K562 (cell line): ENCODE results near the gene CCDC136. TPM values are rescaled to one million over a fixed set of nuclear protein-coding genes. Genes with fewer than 3 reads are reported as not detected.
A peak's percentile ranks its signal among the peaks of the same experiment; 100 is the strongest.

Source experiments
- ATAC-seq: fragments of 200-7000 bp; cut with Tn5 transposase; 3 replicates; pipeline ENCODE4 v1.9.1; 2020; ENCODE audit warnings: moderate library complexity
- BruUV-seq: library from RNA; stranded (reverse); fragments of 400-500 nt; replicated peaks from 2 replicates; lab custom pipeline; 2021; lab: Mats Ljungman, UMichigan
- CTCF ChIA-PET: fragments of 300-600 bp; formaldehyde crosslinking; extraction: SDS; loops from one replicate; lab custom pipeline; 2021; ENCODE audit warnings: low intra/inter-chr PET ratio; lab: Yijun Ruan, JAX
- POLR2A ChIA-PET: fragments of 300-600, 350-650 bp; sonication (Branson Sonifier 250); formaldehyde crosslinking; extraction: SDS; loops from one replicate; lab custom pipeline; 2021; ENCODE audit warnings: antibody characterized with exemption, inconsistent platforms; lab: Yijun Ruan, JAX
- DNase-seq, 4 experiments: peaks; one replicate each; pipeline versions ENCODE4 v3.0.0 to v3.0.0-alpha.2; 2011 to 2018; ENCODE audit warnings: low spot score in 3 of 4, mixed read lengths in 3 of 4; ENCODE audit errors: extremely low read depth in 1 of 4
- FAIRE-seq: peaks from 2 replicates; lab custom pipeline; 2011; peaks lifted over from hg19 to GRCh38; lab: Jason Lieb, UNC
- H2AFZ ChIP-seq: 2 replicates; pipeline ENCODE4 v1.6.0; 2011; ENCODE audit warnings: low read depth, low read length, control low read depth, inconsistent platforms
- H3K27ac ChIP-seq: fragments of 200-600 bp; 3 replicates; pipeline ENCODE4 v1.8.0; 2011; ENCODE audit warnings: low read depth, mild to moderate bottlenecking, control low read depth, inconsistent platforms, low read length, moderate library complexity, mixed read lengths; ENCODE audit errors: extremely low read depth
- H3K27me3 ChIP-seq, 2 experiments: fragments of 300-600 bp in 1 of 2; 2 replicates in 1 of 2; 3 replicates in 1 of 2; pipeline versions ENCODE4 v1.6.0 to v1.8.0; 2011; ENCODE audit warnings: inconsistent platforms in 2 of 2, low read length in 2 of 2, mild to moderate bottlenecking in 1 of 2, mixed read lengths in 1 of 2, moderate library complexity in 1 of 2; ENCODE audit not compliant: control insufficient read depth in 2 of 2, insufficient read depth in 2 of 2
- H3K36me3 ChIP-seq: fragments of 300-600 bp; 3 replicates; pipeline ENCODE4 v1.8.0; 2011; ENCODE audit warnings: mild to moderate bottlenecking, low read length, inconsistent platforms; ENCODE audit not compliant: control insufficient read depth, insufficient read depth
- H3K4me1 ChIP-seq, 2 experiments: fragments of 200-600 bp in 1 of 2; replicated peaks in 1 of 2; 2 replicates in 1 of 2; 3 replicates in 1 of 2; pipeline versions ENCODE4 v1.5.1 to v1.8.0; 2011; ENCODE audit warnings: inconsistent platforms in 2 of 2, low read length in 2 of 2, mild to moderate bottlenecking in 1 of 2, mixed read lengths in 1 of 2, moderate library complexity in 1 of 2; ENCODE audit not compliant: control insufficient read depth in 2 of 2, insufficient read depth in 2 of 2
- H3K4me2 ChIP-seq: 2 replicates; pipeline ENCODE4 v1.6.1; 2011; ENCODE audit warnings: low read length, control low read depth, inconsistent platforms, mixed read lengths; ENCODE audit not compliant: insufficient read depth
- H3K4me3 ChIP-seq: fragments of 200-600 bp; sonication (generic), shearing (Covaris generic); 2 replicates; pipeline ENCODE4 v1.5.1; 2016; ENCODE audit warnings: control low read depth, inconsistent platforms
- H3K79me2 ChIP-seq: fragments of 200-600 bp; 3 replicates; pipeline ENCODE4 v1.8.0; 2011; ENCODE audit warnings: low read length, inconsistent platforms; ENCODE audit not compliant: control insufficient read depth, insufficient read depth
- H3K9ac ChIP-seq, 2 experiments: 2 replicates each; pipeline versions ENCODE4 v1.6.0 to v1.6.1; 2011; ENCODE audit warnings: low read depth in 2 of 2, low read length in 2 of 2, control low read depth in 1 of 2, inconsistent platforms in 1 of 2, mild to moderate bottlenecking in 1 of 2, mixed read lengths in 1 of 2; ENCODE audit not compliant: insufficient read depth in 1 of 2
- H3K9me1 ChIP-seq: one replicate; pipeline ENCODE4 v1.6.0; 2011; ENCODE audit warnings: inconsistent platforms, mild to moderate bottlenecking, low read length, moderate library complexity; ENCODE audit not compliant: control insufficient read depth, insufficient read depth
- H3K9me3 ChIP-seq: replicated peaks from 2 replicates; pipeline ENCODE4 v1.5.1; 2011; ENCODE audit warnings: low read depth, low read length, inconsistent platforms; ENCODE audit not compliant: control insufficient read depth, insufficient read depth
- H4K20me1 ChIP-seq: replicated peaks from 2 replicates; pipeline ENCODE4 v1.6.1; 2011; ENCODE audit warnings: low read length, inconsistent platforms, mixed read lengths; ENCODE audit not compliant: control insufficient read depth, insufficient read depth
- BRCA1 ChIP-seq, 2 experiments: fragments of 450-650 bp in 1 of 2; sonication (generic) in 1 of 2; formaldehyde crosslinking in 1 of 2; IDR thresholded peaks; 2 replicates each; pipeline versions ENCODE4 v1.5.0 to v1.6.1; 2017 to 2020; ENCODE audit warnings: mild to moderate bottlenecking in 1 of 2, missing genetic modification reagents in 1 of 2
- CBX3 ChIP-seq, 2 experiments: IDR thresholded peaks; 1 replicate in 1 of 2; 2 replicates in 1 of 2; pipeline ENCODE4 v1.6.1; 2012; ENCODE audit warnings: inconsistent platforms in 2 of 2, low read length in 2 of 2, borderline replicate concordance in 1 of 2, control low read depth in 1 of 2
- CREB3L1 ChIP-seq: fragments of 450-650 bp; IDR thresholded peaks from 2 replicates; pipeline ENCODE4 v1.6.1; 2014; ENCODE audit warnings: low read depth, mild to moderate bottlenecking, moderate library complexity, borderline replicate concordance
- EHMT2 ChIP-seq: fragments of 450-650 bp; IDR thresholded peaks from 2 replicates; pipeline ENCODE4 v1.6.1; 2018; ENCODE audit warnings: antibody characterized with exemption
- ELF4 ChIP-seq: fragments of 450-650 bp; formaldehyde crosslinking; IDR thresholded peaks from 2 replicates; pipeline ENCODE4 v1.4.0; 2022; ENCODE audit warnings: missing genetic modification characterization
- HDAC1 ChIP-seq, 2 experiments: fragments of 450-650 bp; IDR thresholded peaks; 2 replicates each; pipeline ENCODE4 v1.6.1; 2016 to 2017; ENCODE audit warnings: inconsistent platforms in 1 of 2, mild to moderate bottlenecking in 1 of 2, moderate library complexity in 1 of 2
- HDAC2 ChIP-seq: fragments of 450-650 bp; IDR thresholded peaks from 2 replicates; pipeline ENCODE4 v1.6.1; 2016; ENCODE audit warnings: mild to moderate bottlenecking
- HDAC6 ChIP-seq: IDR thresholded peaks from 2 replicates; pipeline ENCODE4 v1.6.1; 2012; ENCODE audit warnings: low read depth, mild to moderate bottlenecking, control low read depth, inconsistent platforms, low read length, moderate library complexity
- HDGF ChIP-seq: fragments of 450-650 bp; IDR thresholded peaks from 2 replicates; pipeline ENCODE4 v1.6.1; 2016
- MAFF ChIP-seq: IDR thresholded peaks from 2 replicates; pipeline ENCODE4 v1.6.1; 2012; ENCODE audit warnings: low read length, improper control_type of control experiment
- MAFG ChIP-seq: fragments of 450-650 bp; conservative IDR thresholded peaks from 2 replicates; pipeline ENCODE4 v1.6.1; 2016; ENCODE audit warnings: missing genetic modification characterization, missing compliant biosample characterization
- MCM7 ChIP-seq, 2 experiments: fragments of 450-650 bp; IDR thresholded peaks; 2 replicates each; pipeline ENCODE4 v1.6.1; 2016 to 2018
- SIX5 ChIP-seq, 2 experiments: IDR thresholded peaks; 2 replicates each; pipeline ENCODE4 v1.6.1; 2011; ENCODE audit warnings: low read length in 2 of 2, borderline replicate concordance in 1 of 2, low read depth in 1 of 2, mild to moderate bottlenecking in 1 of 2, moderate library complexity in 1 of 2; ENCODE audit not compliant: insufficient read depth in 1 of 2
- SMARCA4 ChIP-seq: fragments of 450-650 bp; IDR thresholded peaks from 2 replicates; pipeline ENCODE4 v1.6.1; 2016
- SUPT5H ChIP-seq: fragments of 450-650 bp; IDR thresholded peaks from 2 replicates; pipeline ENCODE4 v1.6.1; 2016
- WGBS: fragments of 100-300 bp; shearing (Covaris generic); methylation state at CpG from one replicate; pipeline ENCODE4 v1.1.6; 2016; ENCODE audit warnings: low coverage, mixed read lengths; ENCODE audit not compliant: insufficient coverage; ENCODE audit errors: missing lambda C conversion rate; 5-methylcytosine and 5-hydroxymethylcytosine counted together
- in situ Hi-C: fragments of 300-500 bp; cut with MboI; formaldehyde crosslinking; loops from 4 replicates; pipeline ENCODE4 v1.15.0; 2018; ENCODE audit warnings: inconsistent platforms, mixed read lengths
- intact Hi-C: fragments of 100-400 bp; cut with micrococcal nuclease; formaldehyde crosslinking; loops from 2 replicates; pipeline ENCODE4 v1.14.2; 2022
- polyA plus RNA-seq, 8 experiments: library from polyadenylated mRNA; depleted of rRNA in 4 of 8; stranded (reverse) in 5 of 8; unstranded in 3 of 8; fragments of >200 nt; fragmentation: Nextera tagmentation in 2 of 8; fragmentation: Illumina TruSeq in 1 of 8; extraction: Ambion mirVana in 2 of 8; extraction: Trizol in 1 of 8; gene quantifications; 2 replicates each; pipeline versions ENCODE4 v1.2.1 to v1.2.3, GENCODE V29; 2011 to 2014; ENCODE audit warnings: inconsistent platforms in 1 of 8, missing spikeins in 1 of 8
- total RNA-seq, 7 experiments: library from RNA; depleted of rRNA in 6 of 7; stranded (reverse); fragments of >200 nt in 6 of 7; fragmentation: Illumina TruSeq in 2 of 7; extraction: Trizol in 2 of 7; gene quantifications; 2 replicates each; pipeline versions ENCODE4 v1.2.1 to v1.2.3, GENCODE V29; 2011 to 2021; ENCODE audit warnings: low replicate concordance in 1 of 7

Gene CCDC136
- total and polyA plus RNA-seq, 9 of the 15 experiments (the other 6 are each of a cell fraction or from before 2014, with no cell fraction given): 2.4 to 40.8 (median 26.5) TPM

GRCh38 chr7:128814499-128814898, 22.7 kb downstream of the CCDC136 start:
- Histone ChIP-seq H3K9me1 (peaks cover 6% of the 10 kb centered on the region), H3K36me3 (peaks cover 24% of the 10 kb centered on the region), H3K4me1 (peaks cover 26 to 33% of the 10 kb centered on the region in 2 experiments; a peak in 4 of 5 replicates), H4K20me1 (no peaks in the 10 kb centered on the region), H3K27ac (no peak overlapping the region), H3K79me2 (no peaks in the 10 kb centered on the region), H3K9me3 (no peaks in the 10 kb centered on the region), H3K4me2 (no peak overlapping the region), H3K27me3 (no peaks in the 10 kb centered on the region), H3K9ac (peak overlapping the region in 1 of 2 experiments; percentile 11; a peak in 2 of 4 replicates), H3K4me3 (no peak overlapping the region), H2AFZ (no peak overlapping the region)
- CTCF ChIA-PET: no interaction called here
- ATAC-seq (no peak), DNase-seq (no peak), FAIRE-seq (no peak)
- in situ Hi-C loops: no loop called here
- no peak for TF ChIP-seq HDAC6
- intact Hi-C loops: no loop called here
- POLR2A ChIA-PET: interaction anchor here (0.6 to 4.7 kb wide), 4 partner anchors 8 to 396 kb away, joined by 3 to 20 read pairs (median 6); partner anchors contain the start of gene CALU
- 79% methylated on average over 6 of the region's 6 CpGs for WGBS
- BruUV-seq: no TSS peak

DNA sequence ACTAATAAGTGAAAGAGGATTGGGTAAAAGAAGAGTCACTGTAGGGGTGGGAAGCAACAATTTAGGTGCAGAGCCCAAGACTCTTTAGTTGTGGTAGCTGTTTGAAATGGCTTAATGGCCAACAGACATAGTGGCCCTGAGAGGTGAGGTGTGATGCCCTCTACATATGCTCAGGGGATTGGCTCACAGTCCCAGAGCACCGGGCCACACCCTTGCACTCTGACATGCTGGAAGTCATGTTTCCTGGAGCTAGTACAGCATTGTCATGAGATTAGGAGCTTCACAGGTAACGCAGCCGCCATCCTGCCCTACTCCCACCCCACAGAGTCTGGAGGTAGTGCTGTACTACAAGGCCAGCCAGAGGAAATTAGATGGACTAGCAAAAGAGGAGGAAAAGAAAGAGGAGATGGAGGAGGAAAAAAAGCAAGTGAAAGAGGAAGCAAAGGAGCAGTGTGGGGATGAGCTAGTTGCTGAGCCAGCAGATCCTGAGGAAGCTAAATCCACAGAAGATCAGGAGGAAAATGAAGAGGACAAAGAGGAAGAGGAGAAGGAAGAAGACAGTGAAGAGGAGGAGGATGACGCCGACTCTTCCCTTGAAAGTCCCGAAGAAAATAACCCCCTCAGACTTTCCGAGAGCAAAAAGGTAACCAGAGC, 23.6 kb downstream of the CCDC136 start:
- Histone ChIP-seq H3K4me3 (no peak overlapping the region), H2AFZ (0 out of 2 replicates have a peak overlapping the region, but pooled peaks have one; percentile 18), H3K79me2 (no peaks in the 10 kb centered on the region), H3K27ac (no peak overlapping the region), H3K9ac (peak overlapping the region in 1 of 2 experiments; percentile 18; a peak in 1 of 4 replicates), H3K36me3 (peaks cover 15% of the 10 kb centered on the region; the same call in 2 of the 3 replicates), H3K27me3 (no peaks in the 10 kb centered on the region), H3K9me1 (peaks cover 6% of the 10 kb centered on the region), H3K4me2 (peak overlapping the region; percentile 26; the same call in 1 of the 2 replicates), H3K9me3 (no peaks in the 10 kb centered on the region), H3K4me1 (peaks cover 26 to 33% of the 10 kb centered on the region in 2 experiments; a peak in 4 of 5 replicates), H4K20me1 (no peaks in the 10 kb centered on the region)
- ATAC-seq (peak; percentile 50), FAIRE-seq (peak; percentile 19), DNase-seq (peak in 3 of 4 experiments; percentile 39 to 62 (median 50))
- WGBS: 51% methylated on average over 7 of the region's 7 CpGs
- intact Hi-C loops (no loop called here), in situ Hi-C loops (no loop called here)
- TSS peak; percentile 24 for BruUV-seq
- ChIA-PET CTCF (no interaction called here), POLR2A (interaction anchor here (0.5 to 6.8 kb wide), 5 partner anchors 7 to 182 kb away, joined by 3 to 39 read pairs (median 3); no protein-coding TSS in a partner anchor)
- TF ChIP-seq BRCA1 (IDR thresholded peaks at IDR 0.05): no peak
- TF ChIP-seq BRCA1 (CRISPR knock-in tag; IDR thresholded peaks at IDR 0.05): no peak
- no peak for TF ChIP-seq HDAC2
- 0 out of 2 replicates have a peak, but pooled peaks have one; percentile 15 for TF ChIP-seq SMARCA4
- TF ChIP-seq SUPT5H: peak; percentile 34; the same call in 1 of the 2 replicates
- TF ChIP-seq HDGF: no peak
- no peak for TF ChIP-seq MCM7 (IDR thresholded peaks at IDR 0.05)
- no peak for TF ChIP-seq SIX5 (IDR thresholded peaks at IDR 0.05; ENCODE audit: borderline replicate concordance in 1 of 2, insufficient read depth in 1 of 2, low read depth in 1 of 2, low read length in 2 of 2)
- TF ChIP-seq HDAC1 (IDR thresholded peaks at IDR 0.05): no peak
- peak; percentile 90 for TF ChIP-seq MAFF
- no peak for TF ChIP-seq ELF4
- TF ChIP-seq CREB3L1: no peak
- TF ChIP-seq MAFG (tag): peak; percentile 95
- TF ChIP-seq EHMT2: 0 out of 2 replicates have a peak, but pooled peaks have one; percentile 10
- no peak for TF ChIP-seq CBX3 (IDR thresholded peaks at IDR 0.05; ENCODE audit: borderline replicate concordance in 1 of 2, low read length in 2 of 2)
